GM21447 (cell line): ENCODE data around the gene ZBTB8A.

ENCODE experiments used
- ATAC-seq: cut with Tn5 transposase; IDR thresholded peaks from one replicate; pipeline ENCODE4 v1.9.1; 2021; ENCODE audit not compliant: unreplicated experiment

ZBTB8A gene

DNA sequence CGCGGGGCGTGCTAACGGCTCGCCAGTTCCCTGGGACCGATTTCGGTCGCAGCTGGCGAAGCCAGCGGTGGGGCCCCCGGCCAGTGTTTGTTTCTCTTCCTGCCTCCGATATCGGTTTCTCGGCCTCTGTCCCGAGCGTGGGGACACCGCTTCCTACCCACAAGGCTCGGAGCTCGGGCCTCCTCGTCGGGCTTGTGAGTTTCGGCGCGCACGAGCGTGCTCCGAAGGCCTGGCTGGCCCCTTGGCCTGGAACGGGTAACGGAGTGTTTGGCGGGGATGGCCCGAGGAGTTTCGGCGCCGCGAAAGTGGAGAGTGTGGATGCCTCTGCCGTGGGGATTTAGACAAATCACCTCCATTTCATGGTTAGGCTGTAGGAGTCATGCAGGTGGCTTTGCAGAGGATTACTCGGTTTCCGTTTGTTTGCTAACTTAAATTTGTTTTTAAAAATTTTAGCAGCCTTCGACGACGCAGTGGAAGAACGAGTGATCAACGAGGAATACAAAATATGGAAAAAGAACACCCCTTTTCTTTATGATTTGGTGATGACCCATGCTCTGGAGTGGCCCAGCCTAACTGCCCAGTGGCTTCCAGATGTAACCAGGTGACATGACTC is 112.3 kb downstream of the ZBTB8A start:
- no peak for ATAC-seq

DNA sequence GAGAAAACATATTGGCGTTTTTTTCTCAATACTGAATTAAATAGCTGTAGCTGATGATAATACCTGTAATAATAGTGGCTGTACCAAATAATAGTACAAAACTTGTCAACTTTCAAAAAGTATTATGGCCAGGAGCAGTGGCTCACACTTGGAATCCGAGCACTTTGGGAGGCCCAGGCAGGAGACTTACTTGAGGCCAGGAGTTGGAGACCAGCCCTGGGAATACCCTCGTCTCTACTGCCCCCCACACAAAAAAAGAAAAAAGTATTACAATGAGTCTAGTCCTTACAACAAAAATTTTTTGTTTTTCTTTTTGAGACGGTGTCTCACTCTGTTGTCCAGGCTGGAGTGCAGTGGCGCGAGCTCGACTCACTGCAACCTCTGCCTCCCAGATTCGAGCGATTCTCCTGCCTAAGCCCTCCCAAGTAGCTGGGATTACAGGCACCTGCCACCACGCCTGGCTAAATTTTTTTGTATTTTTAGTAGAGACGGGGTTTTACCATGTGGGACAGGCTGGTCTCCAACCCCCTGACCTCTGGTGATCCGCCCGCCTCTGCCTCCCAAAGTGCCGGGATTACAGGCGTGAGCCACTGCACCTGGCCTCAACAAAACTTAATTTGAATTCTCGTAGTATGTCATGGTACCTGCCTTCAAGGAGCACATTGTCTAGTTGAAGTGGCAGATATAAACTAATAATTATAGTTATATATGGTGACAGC is 113.2 kb downstream of the ZBTB8A start:
- no peak for ATAC-seq
